PC-3 (cell line): ENCODE results near the gene RAET1L. TPM values are rescaled to one million over a fixed set of nuclear protein-coding genes. Genes with fewer than 3 reads are reported as not detected.

Experiments
- ATAC-seq: fragments of 200-7000 bp; cut with Tn5 transposase; 2 replicates; pipeline ENCODE4 v1.9.1; 2020; ENCODE audit warnings: mild to moderate bottlenecking, moderate library complexity
- BruUV-seq: library from RNA; stranded (reverse); fragments of 400-500 nt; replicated peaks from 2 replicates; lab custom pipeline; 2021; lab: Mats Ljungman, UMichigan
- CTCF ChIA-PET: fragments of 300-600 bp; sonication (Branson Sonifier 250); formaldehyde crosslinking; loops from one replicate; lab custom pipeline; 2022; ENCODE audit warnings: antibody characterized with exemption; lab: Charles Lee
- POLR2A ChIA-PET: fragments of 300-600 bp; sonication (Branson Sonifier 250); formaldehyde crosslinking; loops from one replicate; lab custom pipeline; 2022; ENCODE audit warnings: antibody characterized with exemption; ENCODE audit not compliant: unreplicated experiment; lab: Charles Lee
- DNase-seq: peaks from one replicate; pipeline ENCODE4 v3.0.0-alpha.2; 2015
- H2AFZ ChIP-seq: fragments of 300-600 bp; sonication (generic); 2 replicates; pipeline ENCODE4 v1.6.0; 2016; ENCODE audit warnings: antibody characterized with exemption, low read length
- H3F3A ChIP-seq: fragments of 300-600 bp; sonication (generic); one replicate; pipeline ENCODE4 v1.6.0; 2017; ENCODE audit warnings: antibody characterized with exemption, low read length, control low read depth, mild to moderate bottlenecking; ENCODE audit not compliant: unreplicated experiment
- H3K27ac ChIP-seq: fragments of 300-600 bp; sonication (generic); 2 replicates; pipeline ENCODE4 v1.5.1; 2016; ENCODE audit warnings: mild to moderate bottlenecking, low read length
- H3K27me3 ChIP-seq: fragments of 300-600 bp; sonication (generic); 2 replicates; pipeline ENCODE4 v1.6.1; 2016; ENCODE audit warnings: low read length, mixed read lengths
- H3K36me3 ChIP-seq: fragments of 300-600 bp; sonication (generic); 2 replicates; pipeline ENCODE4 v1.6.1; 2016; ENCODE audit warnings: low read depth, mixed run types, low read length, mixed read lengths
- H3K4me1 ChIP-seq: fragments of 300-600 bp; sonication (generic); 2 replicates; pipeline ENCODE4 v1.5.1; 2016; ENCODE audit warnings: low read length; ENCODE audit not compliant: insufficient read depth
- H3K4me2 ChIP-seq: fragments of 300-600 bp; sonication (generic); 2 replicates; pipeline ENCODE4 v1.6.0; 2016; ENCODE audit warnings: low read length
- H3K4me3 ChIP-seq: fragments of 300-600 bp; sonication (generic); 2 replicates; pipeline ENCODE4 v1.5.1; 2016; ENCODE audit warnings: mild to moderate bottlenecking, low read length, mixed read lengths
- H3K79me2 ChIP-seq: fragments of 300-600 bp; sonication (generic); 2 replicates; pipeline ENCODE4 v1.6.1; 2017; ENCODE audit warnings: low read length, mixed read lengths
- H3K9ac ChIP-seq: fragments of 300-600 bp; sonication (generic); 2 replicates; pipeline ENCODE4 v1.6.0; 2016; ENCODE audit warnings: mild to moderate bottlenecking, low read length
- H3K9me2 ChIP-seq: fragments of 300-600 bp; sonication (generic); replicated peaks from 2 replicates; pipeline ENCODE4 v1.6.1; 2016; ENCODE audit warnings: mixed run types, low read length, mixed read lengths
- H3K9me3 ChIP-seq: fragments of 300-600 bp; sonication (generic); 2 replicates; pipeline ENCODE4 v1.6.1; 2016; ENCODE audit warnings: low read length, mixed read lengths
- H4K20me1 ChIP-seq: fragments of 300-600 bp; sonication (generic); 2 replicates; pipeline ENCODE4 v1.6.1; 2016; ENCODE audit warnings: low read length, mixed read lengths
- CTCF ChIP-seq: fragments of 300-600 bp; sonication (generic); conservative IDR thresholded peaks from 2 replicates; pipeline ENCODE4 v1.5.1; 2017; ENCODE audit warnings: antibody characterized with exemption, low read depth, mild to moderate bottlenecking, low read length
- EZH2 ChIP-seq: fragments of 300-600 bp; sonication (generic); IDR thresholded peaks from one replicate; pipeline ENCODE4 v1.6.1; 2017; ENCODE audit warnings: antibody characterized with exemption, mild to moderate bottlenecking, low read length; ENCODE audit not compliant: unreplicated experiment
- EZH2phosphoT487 ChIP-seq: fragments of 300-600 bp; sonication (generic); IDR thresholded peaks from 2 replicates; pipeline ENCODE4 v1.6.1; 2018; ENCODE audit warnings: mild to moderate bottlenecking, antibody characterized with exemption, low read length, borderline replicate concordance
- intact Hi-C: fragments of 100-400 bp; cut with micrococcal nuclease; formaldehyde crosslinking; loops from 2 replicates; pipeline ENCODE4 v1.9.0; 2023
- total RNA-seq: library from RNA; depleted of rRNA; stranded (reverse); fragments of >200 nt; gene quantifications from 2 replicates; pipeline ENCODE4 v1.2.3, GENCODE V29; 2014

The RAET1L gene
- total RNA-seq, 1 experiment from 2014 or later = 3.6 TPM

DNA sequence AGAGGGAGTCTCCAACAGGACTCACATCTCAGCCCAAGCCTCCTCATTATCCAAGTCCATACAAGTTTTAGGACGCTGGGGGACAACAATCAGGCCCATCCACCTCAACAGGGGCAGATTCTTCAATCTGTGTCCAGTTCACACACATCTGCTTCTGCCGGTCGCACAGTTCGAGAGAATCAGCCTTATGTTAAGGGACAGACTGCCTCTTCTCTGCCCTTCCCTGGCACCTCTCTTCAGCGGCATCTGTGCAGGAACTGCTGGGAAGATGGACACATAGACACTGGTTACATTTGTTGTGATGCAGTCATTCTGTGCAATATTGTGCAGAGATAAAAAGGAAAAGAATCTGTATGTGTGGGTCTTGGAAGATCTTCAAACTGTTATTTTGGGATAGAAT lies 40.6 kb downstream of the RAET1L start:
- no peaks in the 10 kb centered on the region for H4K20me1 ChIP-seq
- no peak for DNase-seq
- H3K4me2 ChIP-seq = no peak overlapping the region
- no peaks in the 10 kb centered on the region for H3K9me2 ChIP-seq
- CTCF ChIA-PET = interaction anchor here (0.9 kb wide), 1 partner anchor 220 kb away, joined by 4 read pairs; no protein-coding TSS in a partner anchor
- no peaks in the 10 kb centered on the region for H3K79me2 ChIP-seq
- ATAC-seq = no peak
- no peaks in the 10 kb centered on the region for H3K36me3 ChIP-seq
- no peaks in the 10 kb centered on the region for H3K9me3 ChIP-seq
- no peak overlapping the region for H2AFZ ChIP-seq
- no peak overlapping the region for H3K9ac ChIP-seq
- H3K4me1 ChIP-seq = no peaks in the 10 kb centered on the region
- intact Hi-C loops = no loop called here
- no peak overlapping the region for H3K27ac ChIP-seq
- no peak for TF ChIP-seq EZH2
- no peak for TF ChIP-seq EZH2phosphoT487
- no peak for TF ChIP-seq CTCF
- POLR2A ChIA-PET = no interaction called here
- H3K27me3 ChIP-seq = peaks cover 57% of the 10 kb centered on the region
- H3K4me3 ChIP-seq = no peak overlapping the region
- no TSS peak for BruUV-seq
- no peaks in the 10 kb centered on the region for H3F3A ChIP-seq

DNA sequence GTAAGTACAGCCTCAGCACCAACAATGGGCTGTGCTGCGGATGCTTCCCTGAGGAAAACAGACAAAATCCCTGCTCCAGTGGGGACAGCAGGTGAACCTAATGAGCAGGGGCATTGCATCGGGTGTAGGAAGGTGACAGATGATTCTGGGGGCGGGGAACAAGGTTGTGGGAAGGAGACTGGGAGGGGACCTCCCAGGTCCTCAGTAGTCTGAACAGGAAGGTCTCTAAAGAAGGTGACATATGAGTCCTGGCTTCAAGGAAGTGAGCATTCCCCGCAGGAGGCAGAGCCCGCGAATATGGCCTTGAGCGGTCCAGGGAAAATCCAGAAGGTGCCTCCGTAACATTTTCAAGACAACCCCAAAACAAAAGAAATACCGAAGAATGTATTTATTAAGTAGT lies 42.2 kb downstream of the RAET1L start:
- Histone ChIP-seq H3K79me2 (no peaks in the 10 kb centered on the region), H3K9ac (no peak overlapping the region), H3K4me2 (no peak overlapping the region), H3K36me3 (no peaks in the 10 kb centered on the region), H3K27me3 (peaks cover 41% of the 10 kb centered on the region), H3K4me3 (no peak overlapping the region), H3K4me1 (no peaks in the 10 kb centered on the region), H3K9me3 (no peaks in the 10 kb centered on the region), H2AFZ (no peak overlapping the region), H3F3A (no peaks in the 10 kb centered on the region), H3K9me2 (no peaks in the 10 kb centered on the region), H4K20me1 (no peaks in the 10 kb centered on the region), H3K27ac (no peak overlapping the region)
- BruUV-seq = no TSS peak
- ATAC-seq (no peak), DNase-seq (no peak)
- POLR2A ChIA-PET = no interaction called here
- intact Hi-C loops = no loop called here
- CTCF ChIA-PET = no interaction called here
- no peak for TF ChIP-seq EZH2phosphoT487
- no peak for TF ChIP-seq CTCF
- no peak for TF ChIP-seq EZH2

GRCh38 chr6:149979293-149979692 lies 46.0 kb downstream of the RAET1L start:
- BruUV-seq = no TSS peak
- Histone ChIP-seq H3K9ac (no peak overlapping the region), H3K9me2 (no peaks in the 10 kb centered on the region), H2AFZ (no peak overlapping the region), H3K79me2 (no peaks in the 10 kb centered on the region), H3K4me1 (no peaks in the 10 kb centered on the region), H3F3A (no peaks in the 10 kb centered on the region), H4K20me1 (no peaks in the 10 kb centered on the region), H3K36me3 (no peaks in the 10 kb centered on the region), H3K9me3 (no peaks in the 10 kb centered on the region), H3K27ac (no peak overlapping the region), H3K27me3 (peaks cover 8% of the 10 kb centered on the region; the same call in 1 of the 2 replicates), H3K4me3 (no peak overlapping the region), H3K4me2 (no peak overlapping the region)
- ChIA-PET POLR2A (no interaction called here), CTCF (no interaction called here)
- intact Hi-C loops = no loop called here
- DNase-seq (no peak), ATAC-seq (no peak)
- TF ChIP-seq EZH2 (no peak), CTCF (no peak), EZH2phosphoT487 (no peak)
